CD4-positive, alpha-beta memory T cell (primary cell): ENCODE data around the gene RBFOX2. TPM values are rescaled to one million over a fixed set of nuclear protein-coding genes. Genes with fewer than 3 reads are reported as not detected.
"Not testable (repeated sequence)": the region's sequence is repeated elsewhere in the genome, so short reads cannot be mapped to it uniquely, and the experiment has no call there.

Experiments used
- CTCF ChIA-PET: fragments of 350-600 bp; sonication (Branson Sonifier 250); formaldehyde crosslinking; loops from one replicate; lab custom pipeline; 2021; ENCODE audit warnings: inconsistent platforms; ENCODE audit not compliant: partially characterized antibody; lab: Charles Lee
- POLR2A ChIA-PET: fragments of 350-600 bp; sonication (Branson Sonifier 250); formaldehyde crosslinking; loops from one replicate; lab custom pipeline; 2021; ENCODE audit not compliant: partially characterized antibody; lab: Charles Lee
- DNase-seq, 5 donors: peaks; one replicate each; pipeline versions ENCODE4 v3.0.0 to v3.0.0-alpha.2; 2020 to 2022; ENCODE audit warnings: mixed read lengths in 1 of 5
- H3K27ac ChIP-seq: one replicate; pipeline ENCODE4 v1.7.0; 2013; ENCODE audit warnings: low read depth, low read length
- H3K27me3 ChIP-seq: 2 replicates; pipeline ENCODE4 v1.7.0; 2013; ENCODE audit warnings: mild to moderate bottlenecking, low read length, moderate library complexity; ENCODE audit not compliant: insufficient read depth
- H3K36me3 ChIP-seq: 2 replicates; pipeline ENCODE4 v1.7.0; 2013; ENCODE audit warnings: mild to moderate bottlenecking, low read length, moderate library complexity; ENCODE audit not compliant: insufficient read depth
- H3K4me1 ChIP-seq: 2 replicates; pipeline ENCODE4 v1.7.0; 2013; ENCODE audit warnings: mild to moderate bottlenecking, low read length, moderate library complexity; ENCODE audit not compliant: insufficient read depth
- H3K4me3 ChIP-seq, 2 donors: one replicate each; pipeline ENCODE4 v1.7.0; 2013; ENCODE audit warnings: low read length in 2 of 2, mild to moderate bottlenecking in 1 of 2
- H3K9me3 ChIP-seq, 2 donors: one replicate each; pipeline ENCODE4 v1.7.0; 2013; ENCODE audit warnings: low read length in 2 of 2, control low read depth in 1 of 2; ENCODE audit not compliant: control insufficient read depth in 1 of 2
- H3K27ac Mint-ChIP-seq, 7 donors: one replicate each; pipeline ENCODE4 v1.8.0; 2020 to 2021; ENCODE audit warnings: mixed read lengths in 7 of 7, mild to moderate bottlenecking in 6 of 7, inconsistent platforms in 3 of 7, moderate library complexity in 3 of 7
- H3K27me3 Mint-ChIP-seq, 2 donors: one replicate each; pipeline ENCODE4 v1.8.0; 2020 to 2021; ENCODE audit warnings: mixed read lengths in 2 of 2
- H3K36me3 Mint-ChIP-seq, 2 donors: one replicate each; pipeline ENCODE4 v1.8.0; 2020 to 2021; ENCODE audit warnings: mixed read lengths in 2 of 2, inconsistent platforms in 1 of 2, mild to moderate bottlenecking in 1 of 2
- H3K4me1 Mint-ChIP-seq, 4 donors: one replicate each; pipeline ENCODE4 v1.8.0; 2020 to 2021; ENCODE audit warnings: mixed read lengths in 4 of 4, mild to moderate bottlenecking in 1 of 4
- H3K4me3 Mint-ChIP-seq, 8 donors: one replicate each; pipeline ENCODE4 v1.8.0; 2020 to 2021; ENCODE audit warnings: mixed read lengths in 8 of 8, mild to moderate bottlenecking in 7 of 8, moderate library complexity in 6 of 8, inconsistent platforms in 3 of 8
- H3K9me3 Mint-ChIP-seq, 8 donors: one replicate each; pipeline ENCODE4 v1.8.0; 2020 to 2021; ENCODE audit warnings: mixed read lengths in 8 of 8, mild to moderate bottlenecking in 5 of 8, inconsistent platforms in 3 of 8, moderate library complexity in 1 of 8
- intact Hi-C: fragments of 100-400 bp; cut with micrococcal nuclease; formaldehyde crosslinking; loops from one replicate; pipeline ENCODE4 v1.15.1; 2023
- polyA plus RNA-seq, 2 donors: library from polyadenylated mRNA; unstranded; fragments of 300-500 nt; fragmentation: Illumina TruSeq; gene quantifications; one replicate each; pipeline ENCODE4 v1.2.3, GENCODE V29; 2021
- total RNA-seq, 2 experiments: library from RNA; stranded (reverse); gene quantifications; one replicate each; pipeline ENCODE4 v1.2.3, GENCODE V29; 2021

Gene RBFOX2
- total and polyA plus RNA-seq, 4 experiments from 2014 or later, result 0.68 to 1.3 (median 1.0) TPM

GRCh38 chr22:36044517-36044916 is 15.9 kb upstream of the RBFOX2 start:
- H3K27ac ChIP-seq, H3K27ac Mint-ChIP-seq: not testable (repeated sequence)

GRCh38 chr22:36042240-36042639 is 13.6 kb upstream of the RBFOX2 start:
- Mint-ChIP-seq H3K4me1 (no peaks in the 10 kb centered on the region), H3K27ac (no peak overlapping the region), H3K27me3 (peaks cover 12 to 31% of the 10 kb centered on the region in 2 donors), H3K4me3 (no peak overlapping the region), H3K36me3 (no peaks in the 10 kb centered on the region), H3K9me3 (peaks cover 0 to 3% (median 0%) of the 10 kb centered on the region in 8 donors)
- DNase-seq, result no peak
- no peak overlapping the region for H3K27ac ChIP-seq
- H3K36me3 ChIP-seq, result no peaks in the 10 kb centered on the region
- ChIA-PET POLR2A (no interaction called here), CTCF (no interaction called here)
- no peaks in the 10 kb centered on the region for H3K27me3 ChIP-seq
- no peaks in the 10 kb centered on the region for H3K4me1 ChIP-seq
- no peak overlapping the region for H3K4me3 ChIP-seq
- intact Hi-C loops, result no loop called here
- H3K9me3 ChIP-seq, result no peaks in the 10 kb centered on the region

More at GRCh38 chr22:36044517-36044916, 15.9 kb upstream of the RBFOX2 start:
- H3K4me1 ChIP-seq, DNase-seq, H3K4me3 ChIP-seq, POLR2A ChIA-PET, H3K36me3 Mint-ChIP-seq, intact Hi-C loops, CTCF ChIA-PET, H3K9me3 Mint-ChIP-seq, H3K9me3 ChIP-seq, H3K4me1 Mint-ChIP-seq, H3K27me3 ChIP-seq, H3K36me3 ChIP-seq, H3K4me3 Mint-ChIP-seq: not testable (repeated sequence)
- H3K27me3 Mint-ChIP-seq, result peaks cover 13 to 24% of the 10 kb centered on the region in 2 donors

- POLR2A ChIA-PET, result interaction anchor here (0.6 kb wide), 1 partner anchor 9 kb away, joined by 3 read pairs; no protein-coding TSS in a partner anchor
- Histone ChIP-seq H3K27ac (no peak overlapping the region), H3K4me1 (no peaks in the 10 kb centered on the region), H3K36me3 (no peaks in the 10 kb centered on the region), H3K9me3 (no peaks in the 10 kb centered on the region), H3K4me3 (no peak overlapping the region), H3K27me3 (peaks cover 10% of the 10 kb centered on the region)
- CTCF ChIA-PET, result interaction anchor here (1.6 kb wide), 1 partner anchor 13 kb away, joined by 3 read pairs; no protein-coding TSS in a partner anchor
- Mint-ChIP-seq H3K9me3 (peaks cover 0 to 3% (median 0%) of the 10 kb centered on the region in 8 donors), H3K36me3 (no peaks in the 10 kb centered on the region), H3K27ac (no peak overlapping the region), H3K4me1 (no peaks in the 10 kb centered on the region), H3K27me3 (peaks cover 14 to 33% of the 10 kb centered on the region in 2 donors), H3K4me3 (no peak overlapping the region)
- intact Hi-C loops, result no loop called here
- DNase-seq, result no peak
Observed at GRCh38 chr22:36039125-36039524, 10.5 kb upstream of the RBFOX2 start.

- Mint-ChIP-seq H3K4me3 (no peak overlapping the region), H3K27me3 (peaks cover 18 to 29% of the 10 kb centered on the region in 2 donors), H3K4me1 (no peaks in the 10 kb centered on the region), H3K9me3 (peaks cover 0 to 3% (median 0%) of the 10 kb centered on the region in 8 donors), H3K36me3 (no peaks in the 10 kb centered on the region), H3K27ac (peak overlapping the region in 2 of 7 donors; percentile 5 to 24)
- no peak for DNase-seq
- H3K4me1 ChIP-seq, result no peaks in the 10 kb centered on the region
- no peak overlapping the region for H3K4me3 ChIP-seq
- H3K27me3 ChIP-seq, result peaks cover 10% of the 10 kb centered on the region
- H3K27ac ChIP-seq, result no peak overlapping the region
- intact Hi-C loops, result no loop called here
- H3K36me3 ChIP-seq, result no peaks in the 10 kb centered on the region
- H3K9me3 ChIP-seq, result no peaks in the 10 kb centered on the region
- ChIA-PET POLR2A (no interaction called here), CTCF (no interaction called here)
Observed at GRCh38 chr22:36037102-36037758, 8.6 kb upstream of the RBFOX2 start.

- intact Hi-C loops, result no loop called here
- H3K27me3 ChIP-seq, result peaks cover 10% of the 10 kb centered on the region
- Mint-ChIP-seq H3K4me1 (no peaks in the 10 kb centered on the region), H3K36me3 (no peaks in the 10 kb centered on the region), H3K27ac (peak overlapping the region in 1 of 7 donors; percentile 29), H3K9me3 (peaks cover 0 to 3% (median 0%) of the 10 kb centered on the region in 8 donors), H3K4me3 (no peak overlapping the region), H3K27me3 (peaks cover 18 to 29% of the 10 kb centered on the region in 2 donors)
- H3K4me3 ChIP-seq, result no peak overlapping the region
- ChIA-PET CTCF (no interaction called here), POLR2A (no interaction called here)
- no peaks in the 10 kb centered on the region for H3K9me3 ChIP-seq
- no peaks in the 10 kb centered on the region for H3K36me3 ChIP-seq
- H3K4me1 ChIP-seq, result no peaks in the 10 kb centered on the region
- H3K27ac ChIP-seq, result no peak overlapping the region
- no peak for DNase-seq
Observed at GRCh38 chr22:36036167-36036624, 7.6 kb upstream of the RBFOX2 start.

GRCh38 chr22:36032611-36033010 is 4.0 kb upstream of the RBFOX2 start:
- H3K27ac ChIP-seq, result no peak overlapping the region
- Mint-ChIP-seq H3K9me3 (no peaks in the 10 kb centered on the region), H3K27me3 (peaks cover 10 to 21% of the 10 kb centered on the region in 2 donors), H3K36me3 (peaks cover 0 to 4% of the 10 kb centered on the region in 2 donors), H3K27ac (no peak overlapping the region), H3K4me3 (no peak overlapping the region), H3K4me1 (peaks cover 10 to 14% (median 12%) of the 10 kb centered on the region in 4 donors)
- peaks cover 10% of the 10 kb centered on the region for H3K27me3 ChIP-seq
- peaks cover 12% of the 10 kb centered on the region for H3K4me1 ChIP-seq
- no peaks in the 10 kb centered on the region for H3K9me3 ChIP-seq
- ChIA-PET CTCF (interaction anchor here (0.7 to 3.4 kb wide), 2 partner anchors 33 to 681 kb away, joined by 3 to 19 read pairs; no protein-coding TSS in a partner anchor), POLR2A (no interaction called here)
- no peak for DNase-seq
- no peak overlapping the region for H3K4me3 ChIP-seq
- no peaks in the 10 kb centered on the region for H3K36me3 ChIP-seq
- intact Hi-C loops, result no loop called here

GRCh38 chr22:36029406-36029755 is 757 bp upstream of the RBFOX2 start:
- Histone ChIP-seq H3K27me3 (no peaks in the 10 kb centered on the region), H3K27ac (no peak overlapping the region), H3K9me3 (no peaks in the 10 kb centered on the region), H3K4me3 (peak overlapping the region in 1 of 2 donors; percentile 45), H3K36me3 (no peaks in the 10 kb centered on the region), H3K4me1 (peaks cover 12% of the 10 kb centered on the region)
- CTCF ChIA-PET, result interaction anchor here (3.4 kb wide), 1 partner anchor 36 kb away, joined by 19 read pairs; no protein-coding TSS in a partner anchor
- no peak for DNase-seq
- Mint-ChIP-seq H3K27ac (peak overlapping the region in 6 of 7 donors; percentile 9 to 69 (median 48)), H3K27me3 (peaks cover 4 to 9% of the 10 kb centered on the region in 2 donors), H3K4me3 (peak overlapping the region; percentile 86 to 91 (median 90)), H3K4me1 (peaks cover 15 to 23% (median 19%) of the 10 kb centered on the region in 4 donors), H3K9me3 (no peaks in the 10 kb centered on the region), H3K36me3 (peaks cover 0 to 5% of the 10 kb centered on the region in 2 donors)
- POLR2A ChIA-PET, result interaction anchor here (2.8 kb wide), 1 partner anchor 36 kb away, joined by 8 read pairs; no protein-coding TSS in a partner anchor
- intact Hi-C loops, result no loop called here
